ENCODE measurements around the gene PPDPF. TPM values are rescaled to one million over a fixed set of nuclear protein-coding genes. Genes with fewer than 3 reads are reported as not detected.
A peak's percentile ranks its signal among the peaks of the same experiment; 100 is the strongest.

PPDPF gene
- total RNA-seq, 2 experiments from 2014 or later = 189 to 194 TPM

- peaks cover 23% of the 10 kb centered on the region for H3K27me3 Mint-ChIP-seq (ENCODE audit: low read depth)
- no peaks in the 10 kb centered on the region for H3K4me1 Mint-ChIP-seq (ENCODE audit: low read depth)
- H3K4me3 Mint-ChIP-seq = no peak overlapping the region
- DNase-seq = no peak
- no peaks in the 10 kb centered on the region for H3K9me3 Mint-ChIP-seq
- no peak overlapping the region for H3K27ac Mint-ChIP-seq
- no peaks in the 10 kb centered on the region for H3K36me3 Mint-ChIP-seq (ENCODE audit: low read depth)
- CTCF ChIA-PET = no interaction called here
- intact Hi-C loops (cut with micrococcal nuclease) = no loop called here
These were observed 29.5 kb upstream of the PPDPF start for GRCh38 chr20:63491078-63491477.

- Mint-ChIP-seq H3K9me3 (no peaks in the 10 kb centered on the region), H3K4me1 (ENCODE audit: low read depth) (peaks cover 2% of the 10 kb centered on the region), H3K36me3 (ENCODE audit: low read depth) (no peaks in the 10 kb centered on the region), H3K4me3 (no peak overlapping the region), H3K27ac (no peak overlapping the region), H3K27me3 (ENCODE audit: low read depth) (peaks cover 23% of the 10 kb centered on the region)
- no peak for DNase-seq
- CTCF ChIA-PET = no interaction called here
- intact Hi-C loops (cut with micrococcal nuclease) = no loop called here
These were observed 28.8 kb upstream of the PPDPF start for GRCh38 chr20:63491635-63492230.

- Mint-ChIP-seq H3K9me3 (no peaks in the 10 kb centered on the region), H3K27ac (peak overlapping the region; percentile 2), H3K4me1 (ENCODE audit: low read depth) (peaks cover 4% of the 10 kb centered on the region), H3K36me3 (ENCODE audit: low read depth) (no peaks in the 10 kb centered on the region), H3K4me3 (no peak overlapping the region), H3K27me3 (ENCODE audit: low read depth) (peaks cover 25% of the 10 kb centered on the region)
- DNase-seq = no peak
- intact Hi-C loops (cut with micrococcal nuclease) = no loop called here
- CTCF ChIA-PET = no interaction called here
These were observed 28.0 kb upstream of the PPDPF start for GRCh38 chr20:63492518-63492917.

- intact Hi-C loops (cut with micrococcal nuclease) = no loop called here
- no peaks in the 10 kb centered on the region for H3K36me3 Mint-ChIP-seq (ENCODE audit: low read depth)
- no peak overlapping the region for H3K4me3 Mint-ChIP-seq
- H3K4me1 Mint-ChIP-seq (ENCODE audit: low read depth) = peaks cover 4% of the 10 kb centered on the region
- no peak overlapping the region for H3K27ac Mint-ChIP-seq
- CTCF ChIA-PET = no interaction called here
- peaks cover 26% of the 10 kb centered on the region for H3K27me3 Mint-ChIP-seq (ENCODE audit: low read depth)
- H3K9me3 Mint-ChIP-seq = no peaks in the 10 kb centered on the region
- no peak for DNase-seq
These were observed 27.6 kb upstream of the PPDPF start for GRCh38 chr20:63492982-63493381.

GRCh38 chr20:63493563-63494020 is 27.0 kb upstream of the PPDPF start:
- DNase-seq = no peak
- CTCF ChIA-PET = interaction anchor here (0.6 kb wide), 1 partner anchor 701 kb away, joined by 3 read pairs; no protein-coding TSS in a partner anchor
- Mint-ChIP-seq H3K27ac (no peak overlapping the region), H3K9me3 (no peaks in the 10 kb centered on the region), H3K36me3 (ENCODE audit: low read depth) (no peaks in the 10 kb centered on the region), H3K4me1 (ENCODE audit: low read depth) (peaks cover 5% of the 10 kb centered on the region), H3K4me3 (no peak overlapping the region), H3K27me3 (ENCODE audit: low read depth) (peaks cover 26% of the 10 kb centered on the region)
- intact Hi-C loops (cut with micrococcal nuclease) = no loop called here

GRCh38 chr20:63494084-63494419 is 26.5 kb upstream of the PPDPF start:
- peaks cover 5% of the 10 kb centered on the region for H3K4me1 Mint-ChIP-seq (ENCODE audit: low read depth)
- intact Hi-C loops (cut with micrococcal nuclease) = no loop called here
- no peak for DNase-seq
- H3K9me3 Mint-ChIP-seq = no peaks in the 10 kb centered on the region
- no peaks in the 10 kb centered on the region for H3K36me3 Mint-ChIP-seq (ENCODE audit: low read depth)
- CTCF ChIA-PET = interaction anchor here (0.6 kb wide), 1 partner anchor 700 kb away, joined by 3 read pairs; no protein-coding TSS in a partner anchor
- no peak overlapping the region for H3K27ac Mint-ChIP-seq
- peaks cover 26% of the 10 kb centered on the region for H3K27me3 Mint-ChIP-seq (ENCODE audit: low read depth)
- H3K4me3 Mint-ChIP-seq = no peak overlapping the region

GRCh38 chr20:63494420-63495166 is 26.0 kb upstream of the PPDPF start:
- no peaks in the 10 kb centered on the region for H3K36me3 Mint-ChIP-seq (ENCODE audit: low read depth)
- no peak overlapping the region for H3K27ac Mint-ChIP-seq
- peaks cover 26% of the 10 kb centered on the region for H3K27me3 Mint-ChIP-seq (ENCODE audit: low read depth)
- CTCF ChIA-PET = no interaction called here
- peaks cover 5% of the 10 kb centered on the region for H3K4me1 Mint-ChIP-seq (ENCODE audit: low read depth)
- intact Hi-C loops (cut with micrococcal nuclease) = no loop called here
- DNase-seq = no peak
- H3K4me3 Mint-ChIP-seq = no peak overlapping the region
- H3K9me3 Mint-ChIP-seq = no peaks in the 10 kb centered on the region

GRCh38 chr20:63495167-63495720 is 25.3 kb upstream of the PPDPF start:
- CTCF ChIA-PET = interaction anchor here (0.9 to 2.7 kb wide), 3 partner anchors 11 to 26 kb away, joined by 3 to 18 read pairs (median 8); partner anchors contain the start of gene PPDPF
- DNase-seq = no peak
- no peak overlapping the region for H3K27ac Mint-ChIP-seq
- H3K36me3 Mint-ChIP-seq (ENCODE audit: low read depth) = no peaks in the 10 kb centered on the region
- peaks cover 5% of the 10 kb centered on the region for H3K4me1 Mint-ChIP-seq (ENCODE audit: low read depth)
- H3K4me3 Mint-ChIP-seq = no peak overlapping the region
- no peaks in the 10 kb centered on the region for H3K9me3 Mint-ChIP-seq
- intact Hi-C loops (cut with micrococcal nuclease) = no loop called here
- peaks cover 22% of the 10 kb centered on the region for H3K27me3 Mint-ChIP-seq (ENCODE audit: low read depth)

GRCh38 chr20:63495741-63496595 is 24.6 kb upstream of the PPDPF start:
- Mint-ChIP-seq H3K36me3 (ENCODE audit: low read depth) (no peaks in the 10 kb centered on the region), H3K4me3 (peak overlapping the region; percentile 15), H3K4me1 (ENCODE audit: low read depth) (peaks cover 5% of the 10 kb centered on the region), H3K9me3 (no peaks in the 10 kb centered on the region), H3K27me3 (ENCODE audit: low read depth) (peaks cover 21% of the 10 kb centered on the region), H3K27ac (no peak overlapping the region)
- peak; percentile 84 for DNase-seq
- intact Hi-C loops (cut with micrococcal nuclease) = loop anchor here (2.0 kb wide), 1 partner anchor 25 kb away; the partner anchor contains the start of gene PPDPF
- CTCF ChIA-PET = interaction anchor here (0.7 to 2.7 kb wide), 18 partner anchors 12 to 478 kb away, joined by 3 to 18 read pairs (median 3); partner anchors contain the start of genes ABHD16B, PPDPF and PTK6

- CTCF ChIA-PET = interaction anchor here (0.7 to 2.7 kb wide), 17 partner anchors 13 to 477 kb away, joined by 3 to 18 read pairs (median 3); partner anchors contain the start of genes ABHD16B, PPDPF and PTK6
- no peak overlapping the region for H3K4me3 Mint-ChIP-seq
- no peak overlapping the region for H3K27ac Mint-ChIP-seq
- intact Hi-C loops (cut with micrococcal nuclease) = loop anchor here (2.0 kb wide), 1 partner anchor 24 kb away; the partner anchor contains the start of gene PPDPF
- H3K36me3 Mint-ChIP-seq (ENCODE audit: low read depth) = no peaks in the 10 kb centered on the region
- no peak for DNase-seq
- H3K4me1 Mint-ChIP-seq (ENCODE audit: low read depth) = peaks cover 5% of the 10 kb centered on the region
- no peaks in the 10 kb centered on the region for H3K9me3 Mint-ChIP-seq
- H3K27me3 Mint-ChIP-seq (ENCODE audit: low read depth) = peaks cover 18% of the 10 kb centered on the region
These were observed 23.9 kb upstream of the PPDPF start for GRCh38 chr20:63496596-63497120.

GRCh38 chr20:63497138-63497945 is 23.2 kb upstream of the PPDPF start:
- DNase-seq = no peak

More at GRCh38 chr20:63497138-63497945, 23.2 kb upstream of the PPDPF start:
- Mint-ChIP-seq H3K4me3 (no peak overlapping the region), H3K9me3 (no peaks in the 10 kb centered on the region), H3K27ac (no peak overlapping the region), H3K27me3 (ENCODE audit: low read depth) (peaks cover 18% of the 10 kb centered on the region), H3K36me3 (ENCODE audit: low read depth) (no peaks in the 10 kb centered on the region), H3K4me1 (ENCODE audit: low read depth) (peaks cover 5% of the 10 kb centered on the region)
- intact Hi-C loops (cut with micrococcal nuclease) = loop anchor here (2.0 kb wide), 1 partner anchor 23 kb away; the partner anchor contains the start of gene PPDPF
- CTCF ChIA-PET = interaction anchor here (0.8 to 2.7 kb wide), 8 partner anchors 12 to 476 kb away, joined by 3 to 18 read pairs (median 4); partner anchors contain the start of genes PPDPF and PTK6
